AG04449 (cell line): ENCODE results near the gene FBXL12.

Experiments used
- CTCF ChIA-PET: fragments of 350-600 bp; formaldehyde crosslinking; extraction: SDS; loops from one replicate; lab custom pipeline; 2021; ENCODE audit warnings: antibody characterized with exemption; lab: Yijun Ruan, JAX
- POLR2A ChIA-PET: fragments of 400-600, 350-600 bp; formaldehyde crosslinking; extraction: SDS; loops from one replicate; lab custom pipeline; 2020; ENCODE audit warnings: antibody characterized with exemption, inconsistent platforms; lab: Yijun Ruan, JAX
- DNase-seq: peaks from one replicate; pipeline ENCODE4 v3.0.0-alpha.2; 2010; ENCODE audit warnings: low read depth, low spot score
- H3K4me3 ChIP-seq: 2 replicates; pipeline ENCODE4 v1.5.1; 2011; ENCODE audit warnings: low read depth, mild to moderate bottlenecking, control low read depth, low read length
- TF ChIP-seq, protein P1 (sequence below): IDR thresholded peaks from one replicate; pipeline ENCODE4 v1.5.1; 2011; ENCODE audit warnings: mild to moderate bottlenecking, moderate library complexity, low read length, control low read depth, inconsistent platforms; ENCODE audit not compliant: insufficient read depth; ENCODE audit errors: missing control alignments

Gene FBXL12

DNA sequence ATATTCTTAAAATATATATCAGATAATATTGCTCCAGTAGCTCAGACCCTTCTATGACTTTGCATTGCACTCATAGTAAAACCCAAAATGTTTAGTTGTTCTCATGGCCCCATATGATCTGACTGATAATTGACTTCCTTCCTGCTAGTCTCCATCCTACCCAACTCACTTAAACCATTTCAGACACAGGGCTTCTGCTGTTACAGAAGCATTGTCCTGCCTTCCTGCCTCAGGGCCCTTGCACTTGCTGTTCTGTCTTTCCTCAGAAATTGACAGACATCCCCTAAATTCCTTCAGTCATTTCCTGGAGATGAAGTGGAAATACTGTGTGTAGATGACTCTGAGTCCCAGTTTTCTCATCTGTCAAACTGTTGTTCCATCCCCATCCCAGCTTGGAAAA is 19.7 kb downstream of the FBXL12 start:
- TF ChIP-seq, protein P1, sequence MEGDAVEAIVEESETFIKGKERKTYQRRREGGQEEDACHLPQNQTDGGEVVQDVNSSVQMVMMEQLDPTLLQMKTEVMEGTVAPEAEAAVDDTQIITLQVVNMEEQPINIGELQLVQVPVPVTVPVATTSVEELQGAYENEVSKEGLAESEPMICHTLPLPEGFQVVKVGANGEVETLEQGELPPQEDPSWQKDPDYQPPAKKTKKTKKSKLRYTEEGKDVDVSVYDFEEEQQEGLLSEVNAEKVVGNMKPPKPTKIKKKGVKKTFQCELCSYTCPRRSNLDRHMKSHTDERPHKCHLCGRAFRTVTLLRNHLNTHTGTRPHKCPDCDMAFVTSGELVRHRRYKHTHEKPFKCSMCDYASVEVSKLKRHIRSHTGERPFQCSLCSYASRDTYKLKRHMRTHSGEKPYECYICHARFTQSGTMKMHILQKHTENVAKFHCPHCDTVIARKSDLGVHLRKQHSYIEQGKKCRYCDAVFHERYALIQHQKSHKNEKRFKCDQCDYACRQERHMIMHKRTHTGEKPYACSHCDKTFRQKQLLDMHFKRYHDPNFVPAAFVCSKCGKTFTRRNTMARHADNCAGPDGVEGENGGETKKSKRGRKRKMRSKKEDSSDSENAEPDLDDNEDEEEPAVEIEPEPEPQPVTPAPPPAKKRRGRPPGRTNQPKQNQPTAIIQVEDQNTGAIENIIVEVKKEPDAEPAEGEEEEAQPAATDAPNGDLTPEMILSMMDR, result no peak
- POLR2A ChIA-PET, result interaction anchor here (1.3 kb wide), 1 partner anchor 20 kb away, joined by 3 read pairs; the partner anchor contains the start of gene FBXL12

DNA sequence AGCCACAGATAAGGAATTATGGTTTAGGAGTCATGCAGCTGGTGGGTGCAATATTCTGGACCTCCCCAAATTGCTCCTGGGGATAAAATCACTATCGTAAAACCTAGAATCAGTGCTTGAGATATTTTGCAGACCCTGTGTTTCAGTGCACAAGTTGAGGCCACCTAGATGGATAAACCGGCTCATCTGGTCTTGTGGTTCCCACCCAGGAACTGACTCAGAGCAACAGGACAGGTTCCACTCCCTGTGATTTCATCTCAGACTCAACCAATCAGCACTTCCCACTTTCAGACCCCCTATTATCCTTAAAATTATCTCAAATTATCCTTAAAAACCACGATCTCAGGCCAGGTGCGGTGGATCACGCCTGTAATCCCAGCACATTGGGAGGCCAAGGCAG is 21.0 kb downstream of the FBXL12 start:
- ChIA-PET CTCF (interaction anchor here (0.8 to 3.1 kb wide), 7 partner anchors 10 to 592 kb away, joined by 3 to 45 read pairs (median 7); partner anchors contain the start of gene UBL5), POLR2A (no interaction called here)
- no peak for DNase-seq
- TF ChIP-seq, protein P1, result no peak
- H3K4me3 ChIP-seq, result no peak overlapping the region

More for the DNA sequence above, 19.7 kb downstream of the FBXL12 start:
- CTCF ChIA-PET, result interaction anchor here (0.7 to 2.1 kb wide), 9 partner anchors 9 to 594 kb away, joined by 3 to 16 read pairs (median 5); no protein-coding TSS in a partner anchor
- no peak overlapping the region for H3K4me3 ChIP-seq
- DNase-seq, result no peak

DNA sequence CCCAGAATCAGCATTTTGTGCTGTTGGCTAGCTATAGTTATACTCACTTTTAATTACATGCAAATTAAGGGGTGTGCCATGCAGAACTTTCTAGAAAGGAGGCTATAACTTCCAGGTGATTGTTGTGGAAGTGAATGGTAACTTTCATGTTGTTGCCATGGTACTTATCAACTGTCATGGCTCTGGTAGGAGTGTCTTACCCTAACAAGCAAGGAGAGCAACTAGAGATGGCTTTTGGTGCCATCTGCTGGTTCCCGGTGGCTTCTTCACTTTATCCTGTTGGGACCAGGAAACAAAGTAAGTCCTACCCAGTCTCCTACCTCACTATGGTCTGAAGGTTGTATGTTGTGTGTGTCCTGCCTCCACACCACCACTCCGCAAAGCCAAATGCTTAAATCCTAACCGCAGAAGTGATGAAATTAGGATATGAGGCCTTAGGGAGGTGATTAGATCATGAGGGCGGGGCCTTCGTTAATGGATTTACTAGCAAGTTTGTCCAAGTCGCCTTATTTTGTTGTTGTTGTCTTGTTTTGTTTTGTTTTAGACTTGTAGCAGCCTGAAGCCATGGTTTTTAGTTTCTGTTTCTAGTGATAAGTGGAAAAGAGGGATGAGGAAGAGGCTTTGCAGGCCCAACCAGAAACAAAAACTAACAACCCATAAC is 22.6 kb downstream of the FBXL12 start:
- ChIA-PET POLR2A (no interaction called here), CTCF (interaction anchor here (0.6 to 3.1 kb wide), 23 partner anchors 8 to 591 kb away, joined by 3 to 45 read pairs (median 5); partner anchors contain the start of genes ZNF121 and ZNF561)
- DNase-seq, result peak; percentile 64
- no peak overlapping the region for H3K4me3 ChIP-seq
- TF ChIP-seq, protein P1, result peak; percentile 74

DNA sequence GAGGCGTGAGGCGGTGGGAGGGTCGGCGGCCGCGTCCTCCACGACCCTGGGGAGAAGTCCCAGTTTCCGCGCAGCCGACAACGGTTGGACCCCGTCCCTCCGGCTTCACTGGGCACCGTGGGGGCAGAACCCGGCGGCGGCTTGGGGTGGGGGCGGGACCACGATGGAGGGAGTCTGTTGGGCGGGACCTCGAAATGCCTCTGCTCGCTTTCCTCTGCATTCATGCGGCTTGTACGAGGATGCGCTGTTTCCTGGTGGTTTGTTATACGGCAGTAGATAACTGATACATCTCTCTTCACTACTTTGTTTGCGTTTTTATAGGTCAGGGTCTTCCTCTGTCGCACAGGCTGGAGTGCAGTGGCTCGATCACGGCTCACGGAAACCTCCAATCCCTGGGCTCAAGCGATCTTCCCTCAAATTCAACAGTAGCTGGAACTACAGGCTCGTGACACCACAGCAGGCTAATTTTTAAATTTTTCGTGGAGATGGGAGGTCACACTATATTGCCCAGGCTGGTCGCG is 25.7 kb downstream of the FBXL12 start:
- POLR2A ChIA-PET, result no interaction called here
- H3K4me3 ChIP-seq, result peak overlapping the region; percentile 87
- TF ChIP-seq, protein P1, result no peak
- CTCF ChIA-PET, result interaction anchor here (0.7 to 2.1 kb wide), 6 partner anchors 25 to 588 kb away, joined by 3 to 16 read pairs (median 4); no protein-coding TSS in a partner anchor
- no peak for DNase-seq

DNA sequence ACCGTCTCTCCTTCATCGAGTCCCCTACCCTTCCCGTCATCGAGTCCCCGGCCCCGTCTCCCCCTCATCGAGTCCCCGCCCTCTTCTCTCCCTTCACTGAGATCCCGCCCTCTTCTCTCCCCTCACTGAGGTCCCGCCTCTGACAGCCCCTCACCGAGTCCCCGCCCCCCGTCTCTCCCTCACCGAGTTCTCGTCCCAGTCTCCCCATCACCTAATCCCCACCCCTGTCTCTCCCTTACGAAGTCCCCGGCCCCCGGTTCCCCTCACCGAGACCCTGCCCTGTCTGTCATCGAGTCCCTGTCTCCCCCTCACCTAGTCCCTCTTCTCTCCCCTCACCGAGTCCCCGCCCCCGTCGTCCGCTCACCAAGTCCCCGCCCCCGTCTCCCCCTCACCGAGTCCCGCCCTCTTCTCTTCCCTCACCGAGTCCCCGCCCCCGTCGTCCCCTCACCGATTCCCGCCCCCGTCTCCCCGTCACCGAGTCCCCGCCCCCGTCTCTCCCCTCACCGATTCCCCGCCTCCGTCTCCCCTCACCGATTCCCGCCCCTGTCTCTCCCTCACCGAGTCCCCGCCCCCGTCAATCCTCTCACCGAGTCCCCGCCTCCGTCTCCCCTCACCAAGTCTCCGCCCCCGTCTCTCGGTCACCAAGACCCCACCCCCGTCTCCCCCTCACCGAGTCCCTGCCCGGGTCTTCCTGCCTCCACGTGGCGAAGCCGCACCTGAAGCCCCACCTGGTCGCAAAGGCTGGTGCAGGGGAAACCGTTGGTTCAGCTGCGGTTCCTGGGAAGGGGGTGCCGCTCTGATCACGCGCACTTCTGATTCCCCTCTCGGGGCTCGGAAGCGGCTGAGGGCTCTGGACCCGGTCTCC is 26.4 kb downstream of the FBXL12 start:
- DNase-seq, result no peak
- CTCF ChIA-PET, result interaction anchor here (2.0 to 2.1 kb wide), 2 partner anchors 167 to 587 kb away, joined by 7 to 16 read pairs; no protein-coding TSS in a partner anchor
- H3K4me3 ChIP-seq, result peak overlapping the region; percentile 87
- POLR2A ChIA-PET, result no interaction called here
- TF ChIP-seq, protein P1, result no peak
